HG03442 (cell line): ENCODE results near the gene PHKG2.
A peak's percentile ranks its signal among the peaks of the same experiment; 100 is the strongest.

Experiments used
- ATAC-seq: cut with Tn5 transposase; IDR thresholded peaks from one replicate; pipeline ENCODE4 v1.9.1; 2021; ENCODE audit warnings: mild to moderate bottlenecking, moderate library complexity; ENCODE audit not compliant: unreplicated experiment

PHKG2 gene

DNA sequence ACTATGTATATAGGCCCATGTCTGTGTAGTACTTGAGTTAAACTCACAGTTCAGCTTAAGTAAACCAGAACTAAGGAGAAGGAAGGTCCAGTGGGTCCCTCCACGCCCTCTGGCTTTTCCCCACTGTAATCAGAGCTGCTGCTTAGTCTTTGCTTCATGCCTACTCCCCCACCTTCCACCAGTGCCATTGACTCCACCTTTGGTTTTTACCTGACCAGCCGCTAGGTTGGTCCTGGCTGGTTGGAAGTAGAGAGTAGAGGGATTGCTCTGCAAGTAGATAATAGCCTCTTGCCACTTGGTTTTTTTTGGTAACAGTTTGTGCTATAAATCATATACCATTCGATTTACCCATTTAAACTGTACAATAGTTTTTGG is 22.8 kb upstream of the PHKG2 start:
- ATAC-seq: no peak

DNA sequence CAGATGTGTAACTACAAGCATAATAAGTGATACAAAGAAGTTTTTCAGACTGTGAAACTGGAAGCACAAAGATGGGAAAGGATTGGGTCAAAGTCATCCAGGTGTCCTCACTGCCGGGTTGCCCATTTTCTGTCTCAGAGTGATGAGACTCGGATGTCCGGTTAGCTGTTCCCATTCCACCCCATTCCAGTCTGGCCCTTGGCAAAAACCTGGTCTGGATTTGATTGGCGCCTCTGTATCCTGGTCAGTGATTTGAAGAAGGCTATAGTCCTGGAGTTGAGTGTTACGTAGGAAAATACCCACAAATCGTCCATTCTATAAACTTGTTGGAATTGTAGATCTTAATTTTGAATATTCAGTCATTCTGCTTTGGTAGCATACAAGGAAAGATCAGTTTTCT is 19.9 kb upstream of the PHKG2 start:
- ATAC-seq: no peak

DNA sequence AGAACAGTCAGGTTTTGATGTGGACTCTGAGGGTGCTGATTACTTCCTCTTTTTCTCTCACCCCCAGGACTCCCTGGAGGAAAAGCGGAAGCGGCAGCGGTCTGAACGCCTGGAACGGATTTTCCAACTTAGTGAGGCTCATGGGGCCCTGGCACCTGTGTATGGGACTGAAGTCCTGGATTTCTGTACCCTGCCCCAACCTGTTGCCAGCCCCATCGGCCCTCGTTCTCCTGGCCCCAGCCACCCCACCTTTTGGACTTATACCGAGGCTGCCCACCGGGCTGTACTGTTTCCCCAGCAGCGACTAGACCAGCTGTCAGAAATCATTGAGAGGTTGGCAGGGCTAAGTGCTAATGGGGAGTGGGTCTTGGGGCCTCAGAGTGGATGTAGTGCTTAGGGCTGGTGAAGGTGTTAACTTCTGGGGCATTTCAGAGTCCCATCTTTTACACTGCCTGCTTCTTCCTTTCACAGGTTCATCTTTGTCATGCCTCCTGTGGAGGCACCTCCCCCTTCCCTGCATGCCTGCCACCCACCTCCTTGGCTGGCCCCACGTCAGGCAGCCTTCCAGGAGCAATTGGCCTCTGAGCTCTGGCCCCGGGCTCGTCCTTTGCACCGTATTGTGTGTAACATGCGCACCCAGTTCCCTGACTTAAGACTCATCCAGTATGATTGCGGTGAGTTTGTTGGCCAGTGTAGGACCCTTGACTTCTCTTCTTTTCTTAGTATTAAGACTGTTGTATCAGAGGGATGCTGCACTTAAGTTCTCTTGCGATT is 19.1 kb upstream of the PHKG2 start:
- ATAC-seq: no peak

DNA sequence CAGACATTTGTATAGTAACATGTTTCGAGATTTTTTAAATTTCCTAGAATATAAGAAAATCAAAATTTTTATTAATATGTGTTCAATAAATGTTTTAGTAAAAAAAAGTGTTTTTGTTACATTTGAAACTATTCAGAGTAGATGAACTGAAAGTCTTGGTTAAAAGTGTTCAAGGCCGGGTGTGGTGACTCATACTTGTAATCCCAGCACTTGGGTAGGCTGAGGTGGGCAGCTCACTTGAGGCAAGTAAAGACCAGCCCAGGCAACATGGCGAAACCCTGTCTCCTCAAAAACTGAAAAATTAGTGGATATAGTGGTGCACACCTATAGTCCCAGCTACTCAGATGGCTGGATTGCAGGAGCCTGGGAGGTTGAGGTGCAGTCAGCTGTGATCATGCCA is 16.8 kb upstream of the PHKG2 start:
- ATAC-seq: no peak

DNA sequence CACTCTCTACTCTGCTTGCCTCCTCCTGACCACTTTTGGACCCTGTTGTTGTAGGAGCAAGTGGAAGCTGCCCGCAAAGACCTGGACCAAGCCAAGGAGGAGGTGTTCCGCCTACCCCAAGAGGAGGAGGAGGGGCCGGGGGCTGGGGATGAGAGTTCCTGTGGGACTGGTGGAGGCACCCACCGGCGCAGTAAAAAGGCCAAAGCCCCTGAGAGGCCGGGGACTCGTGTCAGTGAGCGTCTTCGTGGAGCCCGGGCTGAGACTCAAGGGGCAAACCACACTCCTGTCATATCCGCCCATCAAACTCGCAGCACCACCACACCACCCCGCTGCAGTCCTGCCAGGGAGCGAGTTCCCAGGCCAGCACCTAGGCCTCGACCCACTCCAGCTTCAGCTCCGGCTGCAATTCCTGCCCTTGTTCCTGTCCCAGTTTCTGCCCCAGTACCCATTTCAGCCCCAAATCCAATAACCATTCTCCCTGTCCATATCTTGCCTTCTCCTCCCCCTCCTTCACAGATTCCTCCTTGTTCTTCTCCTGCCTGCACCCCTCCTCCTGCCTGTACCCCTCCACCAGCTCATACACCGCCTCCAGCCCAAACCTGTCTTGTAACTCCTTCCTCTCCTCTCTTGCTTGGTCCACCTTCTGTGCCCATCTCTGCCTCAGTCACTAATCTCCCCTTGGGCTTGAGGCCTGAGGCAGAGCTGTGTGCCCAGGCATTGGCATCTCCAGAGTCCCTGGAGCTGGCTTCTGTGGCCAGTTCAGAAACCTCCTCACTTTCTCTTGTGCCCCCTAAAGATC is 11.0 kb upstream of the PHKG2 start:
- no peak for ATAC-seq

DNA sequence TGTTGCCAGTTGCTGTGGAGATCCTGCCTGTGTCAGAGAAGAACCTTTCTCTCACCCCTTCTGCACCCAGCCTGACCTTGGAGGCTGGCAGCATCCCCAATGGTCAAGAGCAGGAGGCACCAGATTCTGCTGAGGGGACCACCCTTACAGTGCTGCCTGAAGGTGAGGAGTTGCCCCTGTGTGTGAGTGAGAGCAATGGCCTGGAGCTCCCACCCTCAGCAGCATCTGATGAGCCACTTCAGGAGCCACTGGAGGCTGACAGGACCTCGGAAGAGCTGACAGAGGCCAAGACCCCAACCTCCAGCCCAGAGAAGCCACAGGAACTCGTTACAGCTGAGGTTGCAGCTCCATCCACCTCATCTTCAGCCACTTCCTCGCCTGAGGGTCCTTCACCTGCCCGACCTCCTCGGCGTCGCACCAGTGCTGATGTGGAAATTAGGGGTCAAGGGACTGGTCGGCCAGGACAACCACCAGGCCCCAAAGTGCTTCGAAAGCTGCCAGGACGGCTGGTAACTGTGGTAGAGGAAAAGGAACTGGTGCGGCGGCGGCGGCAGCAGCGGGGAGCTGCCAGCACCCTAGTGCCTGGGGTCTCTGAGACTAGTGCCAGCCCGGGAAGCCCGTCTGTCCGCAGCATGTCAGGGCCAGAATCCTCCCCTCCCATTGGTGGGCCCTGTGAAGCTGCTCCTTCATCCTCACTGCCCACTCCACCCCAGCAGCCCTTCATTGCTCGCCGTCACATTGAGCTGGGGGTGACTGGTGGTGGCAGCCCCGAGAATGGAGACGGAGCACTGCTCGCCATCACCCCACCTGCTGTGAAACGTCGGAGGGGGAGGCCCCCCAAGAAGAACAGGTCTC is 10.2 kb upstream of the PHKG2 start:
- no peak for ATAC-seq

DNA sequence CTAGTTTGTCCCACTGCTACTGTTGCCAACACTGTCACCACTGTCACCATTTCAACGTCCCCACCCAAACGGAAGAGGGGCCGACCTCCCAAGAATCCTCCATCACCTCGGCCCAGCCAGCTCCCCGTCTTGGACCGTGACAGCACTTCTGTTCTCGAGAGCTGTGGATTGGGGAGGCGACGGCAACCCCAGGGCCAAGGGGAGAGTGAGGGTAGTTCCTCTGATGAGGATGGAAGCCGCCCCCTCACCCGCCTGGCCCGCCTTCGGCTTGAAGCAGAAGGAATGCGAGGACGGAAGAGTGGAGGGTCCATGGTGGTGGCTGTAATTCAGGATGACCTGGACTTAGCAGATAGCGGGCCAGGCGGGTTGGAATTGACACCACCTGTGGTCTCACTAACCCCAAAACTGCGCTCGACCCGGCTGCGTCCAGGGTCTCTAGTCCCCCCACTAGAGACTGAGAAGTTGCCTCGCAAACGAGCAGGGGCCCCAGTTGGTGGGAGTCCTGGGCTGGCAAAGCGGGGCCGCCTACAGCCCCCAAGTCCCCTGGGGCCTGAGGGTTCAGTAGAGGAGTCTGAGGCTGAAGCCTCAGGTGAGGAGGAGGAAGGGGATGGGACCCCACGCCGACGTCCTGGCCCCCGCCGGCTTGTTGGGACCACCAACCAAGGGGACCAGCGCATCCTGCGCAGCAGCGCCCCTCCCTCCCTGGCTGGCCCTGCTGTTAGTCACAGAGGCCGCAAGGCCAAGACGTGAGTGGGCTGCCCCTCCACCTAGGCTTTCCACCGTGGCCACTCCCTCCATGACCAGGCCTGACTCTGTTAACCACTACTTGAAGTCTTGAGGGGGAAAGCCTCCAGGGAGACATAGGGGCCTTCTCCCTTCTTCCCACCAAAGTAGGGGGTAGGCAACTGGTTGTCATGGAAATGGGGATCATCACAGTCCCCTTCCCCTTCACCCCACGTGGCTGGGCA is 9.0 kb upstream of the PHKG2 start:
- no peak for ATAC-seq

DNA sequence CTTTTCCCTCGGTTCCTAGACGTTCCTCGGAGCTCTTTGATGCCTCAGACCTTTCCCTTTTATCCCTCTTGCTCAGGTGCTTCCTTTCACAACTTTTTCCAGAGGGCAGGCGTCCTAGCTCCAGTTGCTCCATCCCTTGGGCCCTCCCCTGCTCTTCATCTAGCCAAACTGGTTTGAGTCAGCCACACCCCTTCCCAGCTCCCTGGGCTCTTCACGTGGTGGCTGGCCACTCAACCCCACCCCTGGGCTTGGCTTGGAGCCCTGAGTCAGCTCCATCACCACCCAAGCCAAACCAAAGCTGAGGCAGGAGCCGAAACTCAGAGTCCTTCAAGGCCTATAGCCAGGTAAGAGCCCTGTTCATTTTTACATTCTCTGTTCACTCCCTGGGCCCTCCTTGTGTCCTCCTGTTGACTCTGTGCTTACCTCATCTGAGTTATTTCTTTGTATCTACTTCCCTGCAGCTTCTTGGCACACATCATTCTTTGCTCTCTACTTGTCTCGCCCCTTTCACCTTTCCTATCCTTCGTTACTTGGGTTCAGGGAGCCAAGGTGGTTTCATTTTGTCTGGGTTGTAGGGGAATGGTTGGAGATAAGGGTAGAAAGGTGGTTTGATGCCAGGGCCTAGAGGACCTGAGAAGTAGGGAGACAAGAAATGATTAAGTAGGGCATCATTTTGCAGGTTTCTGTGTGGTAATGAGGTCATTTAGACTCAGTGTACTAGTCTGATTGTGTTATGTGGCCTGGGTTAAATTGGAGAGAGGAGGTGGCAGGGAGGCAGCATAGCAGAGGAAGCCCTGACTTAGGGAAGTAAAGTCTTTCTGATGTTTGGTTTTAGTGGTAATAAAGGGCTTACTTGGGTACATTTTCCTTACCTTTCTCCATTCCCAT is 7.6 kb upstream of the PHKG2 start:
- ATAC-seq: no peak

DNA sequence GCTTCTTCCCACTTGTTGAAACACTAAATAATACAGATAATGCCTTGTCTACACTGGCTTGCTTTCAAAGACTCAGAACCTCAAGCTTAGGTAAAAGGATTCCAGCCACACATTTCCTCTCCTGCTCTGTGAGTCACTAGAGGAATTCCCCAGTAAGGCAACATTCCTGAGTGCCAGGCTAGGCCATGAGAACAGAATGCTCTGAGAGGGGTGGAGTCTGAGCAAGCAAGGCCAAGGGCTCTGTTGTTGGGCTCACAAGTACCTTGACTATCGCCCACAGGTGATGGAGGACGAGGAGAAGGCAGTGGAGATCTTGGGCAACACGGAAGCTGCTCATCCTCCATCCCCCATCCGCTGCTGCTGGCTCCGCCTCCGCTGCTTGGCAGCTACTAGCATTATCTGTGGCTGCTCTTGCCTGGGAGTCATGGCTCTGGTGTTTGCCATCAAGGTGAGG is 6.7 kb upstream of the PHKG2 start:
- no peak for ATAC-seq

DNA sequence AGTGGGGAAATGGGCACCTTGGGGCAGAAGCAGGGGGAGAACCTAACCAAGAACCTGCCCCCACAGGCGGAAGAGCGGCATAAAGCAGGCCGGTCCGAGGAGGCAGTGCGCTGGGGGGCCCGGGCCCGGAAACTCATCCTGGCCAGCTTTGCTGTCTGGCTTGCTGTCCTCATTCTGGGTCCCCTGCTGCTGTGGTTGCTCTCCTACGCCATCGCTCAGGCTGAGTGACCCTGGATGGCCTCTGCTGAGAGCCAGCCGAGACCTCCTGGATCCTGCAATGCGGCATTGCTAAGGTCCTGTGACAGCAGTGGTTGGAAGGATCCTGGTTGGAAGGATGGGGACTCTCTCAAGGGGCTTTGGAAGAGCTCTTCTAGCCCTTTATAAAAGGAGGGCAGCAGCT is 4.5 kb upstream of the PHKG2 start:
- ATAC-seq: no peak

DNA sequence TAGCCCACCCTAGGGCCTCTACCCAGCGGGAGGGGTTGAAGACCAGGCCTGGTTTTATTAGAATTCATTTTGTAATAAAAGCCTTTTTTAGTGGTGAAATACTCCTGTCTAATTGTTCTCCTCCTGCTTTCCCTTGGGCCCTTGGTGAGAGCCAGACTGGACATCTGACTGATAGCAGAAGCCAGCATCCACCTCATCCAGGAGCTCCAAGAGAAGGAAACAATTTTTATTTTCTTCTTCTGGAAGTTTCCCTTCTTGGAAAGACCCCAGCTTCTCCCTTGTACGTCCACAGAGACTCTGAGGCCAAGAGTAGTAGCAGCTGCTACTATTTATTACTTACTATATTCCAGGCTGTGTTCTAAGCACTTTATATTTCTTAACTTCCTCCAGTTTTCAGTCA is 4.0 kb upstream of the PHKG2 start:
- no peak for ATAC-seq

DNA sequence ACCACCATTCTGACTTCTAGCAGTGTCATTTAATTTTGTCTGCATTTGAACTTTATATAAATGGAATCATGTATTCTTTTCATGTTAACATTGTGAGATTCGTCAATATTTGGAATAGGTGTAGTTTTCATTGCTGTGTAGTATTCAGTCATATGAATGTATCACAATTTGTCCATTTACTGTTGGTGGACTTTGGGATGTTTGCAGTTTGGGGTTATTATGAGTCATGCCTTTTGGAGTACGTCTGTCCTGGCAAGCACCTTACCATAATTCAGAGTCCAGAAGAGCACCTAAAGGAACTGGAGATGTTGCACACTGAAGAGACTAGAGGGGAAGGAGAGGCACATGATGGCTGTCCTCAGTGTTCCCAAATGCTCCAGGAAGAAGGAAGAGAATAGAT is 3.1 kb upstream of the PHKG2 start:
- ATAC-seq: no peak

DNA sequence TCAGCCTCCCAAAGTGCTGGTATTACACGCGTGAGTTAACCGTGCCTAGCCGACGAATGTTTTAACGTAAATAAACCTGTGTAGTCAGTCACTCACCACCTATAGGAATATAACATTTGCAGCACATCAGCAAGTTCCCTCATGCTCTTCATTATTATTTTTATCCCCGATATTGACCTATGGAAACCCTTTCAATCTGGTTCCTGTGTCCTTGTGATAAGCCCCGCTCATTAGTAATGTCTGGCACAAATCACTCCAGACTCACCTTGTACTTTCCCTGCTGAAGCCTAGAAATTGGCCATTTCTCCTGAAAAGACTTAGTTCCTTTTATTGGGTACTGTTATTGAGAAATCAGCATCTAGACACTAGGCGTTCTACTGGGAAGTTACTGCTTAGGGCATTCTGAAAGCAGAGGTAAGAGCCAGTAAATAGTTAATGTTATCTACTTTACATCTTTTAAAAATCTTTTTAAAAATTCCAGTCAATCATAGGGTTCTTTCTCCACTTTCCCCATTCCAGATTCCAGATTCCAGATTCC is 1.5 kb upstream of the PHKG2 start:
- no peak for ATAC-seq

DNA sequence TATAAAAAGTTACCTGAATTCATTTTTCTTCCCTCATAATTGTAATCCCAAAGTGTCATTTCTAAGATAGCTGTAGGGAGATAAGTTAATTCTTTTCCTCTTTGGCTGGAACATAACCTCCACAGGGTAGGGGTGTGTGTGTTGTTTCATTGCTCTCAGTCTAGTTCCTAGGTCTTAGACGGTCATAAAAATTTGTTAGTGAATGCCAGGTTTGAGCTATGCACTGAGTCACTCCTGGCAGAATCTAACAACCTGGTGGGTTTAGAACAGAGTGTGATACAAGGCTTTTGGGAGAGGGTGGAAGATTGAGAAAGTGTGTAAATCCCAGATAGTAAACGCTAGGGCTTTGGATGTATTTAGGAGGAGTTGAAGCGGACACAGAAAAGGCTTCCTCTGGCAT is 894 bp upstream of the PHKG2 start:
- ATAC-seq: no peak

DNA sequence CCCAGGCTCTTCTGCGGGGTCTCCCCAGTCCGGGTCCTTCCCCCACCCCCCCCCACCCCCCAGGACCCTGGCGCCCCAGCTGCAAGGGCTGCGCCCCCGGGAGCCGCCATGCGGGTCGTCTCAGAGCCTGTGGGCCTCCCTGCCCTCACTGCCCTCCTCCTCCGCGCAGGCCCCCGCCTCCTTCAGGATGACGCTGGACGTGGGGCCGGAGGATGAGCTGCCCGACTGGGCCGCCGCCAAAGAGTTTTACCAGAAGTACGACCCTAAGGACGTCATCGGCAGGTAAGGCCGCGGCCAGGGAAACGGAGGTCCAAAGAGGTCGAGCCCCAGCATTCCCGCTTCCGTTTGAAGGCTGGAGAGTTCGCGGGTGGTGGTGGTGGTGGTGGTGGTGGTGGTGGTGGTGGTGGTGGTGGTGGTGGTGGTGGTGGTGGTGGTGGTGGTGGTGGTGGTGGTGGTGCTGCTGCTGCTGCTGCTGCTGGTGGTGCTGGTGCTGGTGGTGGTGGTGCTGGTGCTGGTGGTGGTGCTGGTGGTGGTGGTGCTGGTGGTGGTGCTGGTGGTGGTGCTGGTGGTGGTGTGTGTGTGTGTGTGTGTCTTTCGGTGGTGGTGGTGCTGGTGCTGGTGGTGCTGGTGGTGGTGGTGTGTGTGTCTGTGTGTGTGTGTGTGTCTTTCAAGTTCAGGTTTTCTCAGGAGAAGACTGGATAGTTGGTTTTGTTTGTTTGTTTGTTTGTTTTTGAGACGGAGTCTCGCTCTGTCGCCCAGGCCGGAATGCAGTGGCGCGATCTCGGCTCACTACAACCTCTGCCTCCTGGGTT is 615 bp downstream of the PHKG2 start:
- peak; percentile 8 for ATAC-seq

DNA sequence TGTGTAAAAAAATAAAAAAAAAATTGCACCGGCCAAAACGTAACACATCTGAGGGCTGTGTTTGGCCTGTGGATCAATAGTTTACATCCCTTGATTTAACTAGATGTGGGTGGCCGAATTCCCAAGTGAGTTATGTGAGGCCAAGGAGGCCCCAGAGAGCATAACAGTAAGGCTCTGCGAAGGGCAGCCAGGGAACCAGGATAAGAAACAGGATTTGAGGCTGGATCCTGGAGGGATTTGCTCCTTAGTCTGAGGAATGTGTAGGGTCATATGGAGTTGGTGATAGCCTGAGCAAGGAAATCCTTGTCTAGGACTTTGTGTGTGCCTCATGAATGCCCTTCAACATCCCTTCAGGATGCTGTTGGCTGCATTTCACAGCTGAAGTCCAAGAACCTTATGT is 2.0 kb downstream of the PHKG2 start:
- ATAC-seq: no peak

DNA sequence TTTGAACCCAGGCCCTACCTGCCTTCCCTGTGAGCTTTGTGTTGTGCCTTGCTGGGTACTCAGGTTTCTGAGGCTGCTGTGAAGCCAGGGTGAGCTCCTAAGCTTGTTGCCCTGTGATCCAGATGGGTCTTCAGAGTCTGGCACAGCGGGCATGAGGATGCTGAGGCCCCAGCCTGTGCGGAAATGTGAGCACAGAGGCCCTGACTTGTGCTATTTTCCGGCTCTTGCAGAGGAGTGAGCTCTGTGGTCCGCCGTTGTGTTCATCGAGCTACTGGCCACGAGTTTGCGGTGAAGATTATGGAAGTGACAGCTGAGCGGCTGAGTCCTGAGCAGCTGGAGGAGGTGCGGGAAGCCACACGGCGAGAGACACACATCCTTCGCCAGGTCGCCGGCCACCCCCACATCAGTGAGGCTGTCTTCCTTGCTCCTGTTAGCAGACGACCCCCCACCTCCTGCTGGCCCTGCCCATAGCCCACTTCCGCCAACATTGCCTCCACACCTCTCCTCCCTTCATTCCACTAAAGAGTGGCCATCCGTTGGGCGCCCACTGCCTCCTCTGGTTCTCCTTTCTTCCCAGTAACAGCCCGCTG is 2.7 kb downstream of the PHKG2 start:
- no peak for ATAC-seq

DNA sequence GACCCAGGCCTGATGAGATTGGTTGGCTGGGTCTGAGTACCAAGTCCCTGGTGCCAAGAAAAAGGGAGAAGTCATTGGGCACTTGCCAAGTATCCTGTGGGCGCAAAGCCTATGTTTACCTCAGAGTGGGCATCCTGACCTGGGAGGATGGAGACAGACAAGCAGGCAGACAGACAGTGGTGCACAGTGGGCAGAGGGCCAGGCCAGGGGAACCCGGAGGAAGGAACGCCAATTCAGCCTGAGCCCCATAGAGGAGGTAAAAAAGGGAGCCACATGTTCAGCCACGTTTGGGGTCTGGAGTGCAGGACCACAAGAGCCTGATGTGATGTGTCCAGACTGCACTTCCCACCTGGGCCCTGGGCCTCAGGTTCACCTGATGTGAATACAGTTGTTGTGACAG is 5.4 kb downstream of the PHKG2 start:
- no peak for ATAC-seq
